GM18507 (cell line): ENCODE data around the gene GPR78.
"Not testable (repeated sequence)": the region's sequence is repeated elsewhere in the genome, so short reads cannot be mapped to it uniquely, and the experiment has no call there.

Experiments used
- DNase-seq: peaks from one replicate; pipeline ENCODE4 v3.0.0; 2011; ENCODE audit warnings: low read depth; ENCODE audit not compliant: insufficient read length; ENCODE audit errors: extremely low spot score
- FAIRE-seq: peaks from 2 replicates; lab custom pipeline; 2011; peaks lifted over from hg19 to GRCh38; lab: Jason Lieb, UNC

The GPR78 gene

GRCh38 chr4:8609824-8610350, 29.7 kb downstream of the GPR78 start:
- DNase-seq (no peak), FAIRE-seq (no peak)

- DNase-seq (no peak), FAIRE-seq (no peak)
These were observed 30.8 kb downstream of the GPR78 start for GRCh38 chr4:8610858-8611616.

DNA sequence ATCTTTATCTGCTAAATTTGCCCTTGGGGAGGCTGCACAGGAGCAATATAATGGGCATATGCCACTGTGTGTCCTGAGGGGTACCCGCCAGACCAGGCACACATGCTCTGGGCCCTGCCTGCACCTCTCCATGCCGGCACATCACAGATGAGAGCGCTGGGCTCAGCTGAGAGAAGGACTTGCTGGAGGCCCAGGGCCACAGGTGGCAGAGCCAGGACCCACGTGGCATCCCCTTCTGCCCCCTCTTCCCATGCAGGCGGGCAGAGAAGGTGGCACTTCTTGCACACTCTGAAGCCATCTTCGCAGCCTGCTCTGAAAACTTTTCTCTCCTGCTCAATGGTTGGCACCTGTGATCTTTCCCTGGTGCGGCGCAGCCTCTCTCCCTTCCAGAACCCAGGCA, 32.5 kb downstream of the GPR78 start:
- FAIRE-seq: no peak
- no peak for DNase-seq

GRCh38 chr4:8613421-8614364, 33.5 kb downstream of the GPR78 start:
- DNase-seq (no peak), FAIRE-seq (no peak)

DNA sequence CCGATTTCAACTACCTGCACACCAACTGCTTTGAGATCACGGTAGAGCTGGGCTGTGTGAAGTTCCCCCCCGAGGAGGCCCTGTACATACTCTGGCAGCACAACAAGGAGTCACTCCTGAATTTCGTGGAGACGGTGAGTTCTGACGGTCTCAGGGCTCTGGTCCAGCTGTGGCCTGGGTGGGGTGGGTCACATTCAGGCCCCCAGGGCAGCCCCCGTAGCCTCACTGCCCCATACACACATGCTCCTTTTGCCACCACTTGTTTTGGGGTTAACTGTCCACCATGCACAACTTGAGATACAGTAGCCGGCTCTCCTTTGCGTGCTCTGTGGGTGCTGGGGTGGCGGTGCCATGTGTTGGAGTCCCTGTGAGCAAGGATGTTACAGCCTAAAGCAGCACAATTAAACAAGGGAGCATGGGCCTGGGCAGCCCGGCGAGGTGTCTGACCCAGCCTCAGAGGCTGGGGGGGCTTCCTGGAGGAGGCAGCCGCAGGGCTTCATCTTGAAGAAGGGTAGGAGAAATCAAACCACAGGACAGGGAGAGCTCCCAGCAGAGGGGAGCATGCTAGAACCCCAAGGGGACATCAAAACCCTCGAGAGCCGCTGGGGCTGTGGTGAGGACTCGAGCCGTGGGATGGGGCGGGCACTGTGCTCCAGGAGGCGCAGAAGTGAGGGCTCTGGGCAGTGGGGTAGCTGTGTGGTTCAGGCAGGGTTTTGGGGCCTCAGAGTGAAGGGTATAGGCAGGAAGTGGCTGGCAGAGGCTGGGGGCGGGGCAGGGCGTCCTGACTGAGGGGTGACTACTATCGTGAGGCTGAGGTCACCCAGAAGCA, 34.4 kb downstream of the GPR78 start:
- DNase-seq: no peak
- no peak for FAIRE-seq

- FAIRE-seq (no peak), DNase-seq (no peak)
These were observed 35.2 kb downstream of the GPR78 start for GRCh38 chr4:8615366-8615765.

GRCh38 chr4:8615921-8616787, 36.0 kb downstream of the GPR78 start:
- no peak for DNase-seq
- no peak for FAIRE-seq

GRCh38 chr4:8616831-8617230, 36.6 kb downstream of the GPR78 start:
- no peak for DNase-seq
- no peak for FAIRE-seq

DNA sequence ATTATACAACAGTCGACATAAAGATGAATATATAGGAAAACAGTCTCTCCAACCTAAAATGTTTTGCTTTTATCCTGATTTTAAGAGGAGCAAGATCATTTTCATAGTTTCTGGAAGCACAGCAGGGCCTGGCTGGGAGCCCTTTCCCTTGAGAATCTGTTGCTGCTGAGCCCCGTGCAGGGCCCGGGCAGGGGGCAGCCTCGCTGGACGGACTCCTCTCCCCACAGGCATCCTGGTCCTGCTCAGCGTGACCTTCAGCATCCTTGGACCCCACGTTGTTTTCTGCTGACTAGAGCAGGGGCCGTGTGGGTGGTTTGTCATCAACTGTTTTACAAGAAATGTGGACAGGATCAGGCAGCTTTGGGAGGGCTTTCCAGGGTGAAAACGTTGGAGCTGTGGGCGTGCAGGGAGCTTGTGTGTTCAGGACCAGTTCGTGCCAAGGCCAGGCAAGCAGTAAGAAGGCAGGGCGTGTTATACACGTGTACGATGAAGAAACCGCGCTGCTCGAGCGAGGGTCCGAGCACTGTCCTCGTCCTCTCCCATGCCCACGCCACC, 37.4 kb downstream of the GPR78 start:
- DNase-seq (no peak), FAIRE-seq (no peak)

GRCh38 chr4:8618421-8618820, 38.2 kb downstream of the GPR78 start:
- DNase-seq: no peak
- no peak for FAIRE-seq

DNA sequence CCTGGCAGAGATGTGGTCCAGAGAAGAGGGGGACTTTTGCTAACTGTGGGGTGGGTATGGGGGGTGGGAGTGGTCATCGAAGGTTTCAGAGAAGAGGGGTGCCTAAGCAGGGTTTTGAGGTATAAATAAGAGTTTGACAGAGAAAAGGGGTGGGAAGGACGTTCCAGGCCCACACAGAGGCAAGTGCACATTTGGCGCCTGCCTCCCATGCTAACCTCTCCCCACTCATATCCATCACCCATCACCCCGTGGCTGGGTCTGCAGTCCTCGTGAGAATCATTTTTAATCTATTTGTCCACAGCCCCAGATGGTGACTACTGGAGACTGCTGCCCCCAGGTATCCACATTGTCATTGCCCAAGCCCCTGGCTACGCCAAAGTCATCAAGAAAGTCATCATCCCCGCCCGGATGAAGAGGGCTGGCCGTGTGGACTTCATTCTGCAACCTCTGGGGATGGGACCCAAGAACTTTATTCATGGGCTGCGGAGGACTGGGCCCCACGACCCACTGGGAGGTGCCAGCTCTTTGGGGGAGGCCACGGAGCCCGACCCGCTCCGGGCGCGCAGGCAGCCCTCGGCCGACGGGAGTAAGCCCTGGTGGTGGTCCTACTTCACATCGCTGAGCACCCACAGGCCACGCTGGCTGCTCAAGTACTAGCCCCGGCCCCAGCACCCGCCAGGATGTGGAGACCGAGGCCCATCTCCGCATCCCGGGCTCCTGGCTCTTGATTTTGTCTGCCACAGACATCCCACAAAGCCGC, 38.9 kb downstream of the GPR78 start:
- no peak for FAIRE-seq
- DNase-seq: no peak

DNA sequence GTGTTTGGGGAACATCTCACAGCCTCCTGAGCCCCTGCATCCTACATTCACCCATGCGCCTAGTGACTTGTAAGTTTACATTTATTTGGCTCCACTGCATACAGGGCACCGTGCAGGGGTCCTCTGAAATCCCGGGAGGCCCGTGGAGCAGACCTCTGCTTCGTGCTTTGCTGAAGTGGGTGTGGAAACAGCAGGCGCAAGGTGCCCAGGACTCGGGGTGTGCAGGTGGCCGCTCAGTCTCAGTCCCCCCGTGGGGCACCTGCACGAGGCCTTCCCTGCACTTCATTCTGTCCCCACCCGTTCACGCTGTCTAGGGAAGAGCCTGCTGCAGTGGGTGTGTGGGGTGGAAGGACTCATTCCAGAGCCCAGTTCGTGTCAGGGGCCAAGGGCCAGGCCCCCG, 40.9 kb downstream of the GPR78 start:
- FAIRE-seq: not testable (repeated sequence)

GRCh38 chr4:8624601-8625272, 44.5 kb downstream of the GPR78 start:
- not testable (repeated sequence) for DNase-seq, FAIRE-seq

More for the DNA sequence above, 40.9 kb downstream of the GPR78 start:
- not testable (repeated sequence) for DNase-seq

DNA sequence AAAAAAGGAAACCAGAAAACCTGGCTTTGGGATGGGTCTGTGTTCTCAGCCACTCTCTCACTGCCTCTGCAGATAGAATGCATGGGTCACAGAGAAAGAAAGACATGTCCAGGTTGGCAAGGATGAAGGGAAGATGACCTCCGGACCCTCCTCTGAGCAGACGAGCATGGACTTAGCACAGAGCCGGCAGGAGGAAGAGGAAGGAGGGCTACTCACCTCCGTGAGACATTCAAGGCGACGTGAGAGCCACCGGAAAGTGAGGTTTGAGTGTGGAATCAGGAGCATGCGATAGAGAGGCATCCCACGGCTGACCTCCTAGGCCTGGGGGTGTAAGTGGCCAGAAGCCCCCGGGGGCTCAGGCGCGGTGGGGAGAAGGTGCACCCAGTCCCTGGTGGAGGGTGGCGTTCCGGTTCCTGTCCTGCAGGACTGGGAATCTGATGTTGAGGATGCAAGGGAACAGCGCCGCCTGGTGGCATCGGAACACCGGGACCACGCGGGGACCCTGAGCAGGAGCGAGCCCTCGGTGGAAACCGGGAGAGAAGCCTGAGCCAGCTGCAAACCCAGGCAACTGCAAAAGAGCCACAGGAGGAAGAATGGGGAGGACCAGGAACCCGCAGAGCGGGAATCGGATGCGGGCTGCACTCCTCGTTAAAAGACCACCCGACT, 50.2 kb downstream of the GPR78 start:
- not testable (repeated sequence) for DNase-seq, FAIRE-seq

DNA sequence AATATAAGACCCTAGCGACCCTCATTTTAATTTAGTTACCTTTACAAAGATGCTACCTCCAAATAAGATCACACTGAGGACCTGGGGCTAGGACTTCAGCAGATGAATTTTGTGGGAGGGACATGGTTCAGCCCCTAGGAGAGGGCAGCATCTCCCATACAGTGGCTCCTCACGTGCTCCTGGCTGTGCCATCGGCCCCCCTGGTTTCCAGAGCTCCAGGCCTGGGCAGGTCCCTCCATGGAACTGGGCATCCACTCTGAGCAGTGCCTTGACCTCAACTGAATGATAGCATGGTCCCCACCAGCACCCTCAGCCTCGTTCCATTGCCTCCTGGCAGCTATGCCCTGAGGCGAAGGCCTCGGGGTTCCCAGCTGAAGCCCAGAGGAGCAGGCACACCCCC, 51.7 kb downstream of the GPR78 start:
- not testable (repeated sequence) for FAIRE-seq, DNase-seq

DNA sequence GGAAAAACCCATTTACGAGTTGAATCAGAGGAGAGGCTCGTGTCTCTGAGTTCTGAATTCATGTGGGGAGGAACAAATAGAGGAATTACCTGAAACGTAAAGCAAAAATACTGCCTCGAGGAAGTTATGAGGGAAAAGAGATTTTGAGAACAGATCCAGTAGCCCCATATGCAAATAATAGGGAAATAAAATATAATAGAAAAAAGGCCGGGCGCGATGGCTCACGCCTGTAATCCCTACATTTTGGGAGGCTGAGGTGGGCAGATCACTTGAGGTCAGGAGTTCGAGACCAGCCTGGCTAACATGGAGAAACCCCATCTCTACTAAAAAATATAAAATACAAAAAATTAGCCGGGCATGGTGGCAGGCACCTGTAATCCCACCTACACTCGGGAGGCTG, 54.6 kb downstream of the GPR78 start:
- not testable (repeated sequence) for DNase-seq, FAIRE-seq
